HEK293T (cell line): ENCODE results near the gene LMF1.

Experiments used
- CTCF ChIA-PET: fragments of 350-600 bp; formaldehyde crosslinking; extraction: SDS; loops from one replicate; lab custom pipeline; 2021; ENCODE audit warnings: antibody characterized with exemption, inconsistent platforms; lab: Yijun Ruan, JAX
- POLR2A ChIA-PET: fragments of 350-600 bp; formaldehyde crosslinking; extraction: SDS; loops from one replicate; lab custom pipeline; 2020; ENCODE audit warnings: antibody characterized with exemption, inconsistent platforms; lab: Yijun Ruan, JAX
- DNase-seq: peaks from one replicate; pipeline ENCODE4 v3.0.0; 2012; ENCODE audit warnings: mixed read lengths; ENCODE audit errors: extremely low spot score
- ARNT ChIP-seq: fragments of 450-650 bp; IDR thresholded peaks from 2 replicates; pipeline ENCODE4 v1.6.1; 2017; ENCODE audit warnings: mild to moderate bottlenecking
- BHLHE40 ChIP-seq: fragments of 450-650 bp; IDR thresholded peaks from 2 replicates; pipeline ENCODE4 v1.6.1; 2016; ENCODE audit warnings: mild to moderate bottlenecking, moderate library complexity, borderline replicate concordance
- CTBP1 ChIP-seq: fragments of 450-650 bp; IDR thresholded peaks from 2 replicates; pipeline ENCODE4 v1.6.1; 2016; ENCODE audit warnings: borderline replicate concordance
- ELF4 ChIP-seq: fragments of 450-650 bp; IDR thresholded peaks from 2 replicates; pipeline ENCODE4 v1.6.1; 2017; ENCODE audit warnings: antibody characterized with exemption
- FOXA1 ChIP-seq: fragments of 450-650 bp; IDR thresholded peaks from 2 replicates; pipeline ENCODE4 v1.6.1; 2016; ENCODE audit warnings: mild to moderate bottlenecking
- FOXK2 ChIP-seq: fragments of 450-650 bp; IDR thresholded peaks from 2 replicates; pipeline ENCODE4 v1.6.1; 2016; ENCODE audit warnings: mild to moderate bottlenecking
- FOXM1 ChIP-seq: fragments of 450-650 bp; IDR thresholded peaks from 2 replicates; pipeline ENCODE4 v1.6.1; 2017; ENCODE audit warnings: mild to moderate bottlenecking, borderline replicate concordance
- HDGF ChIP-seq: fragments of 450-650 bp; IDR thresholded peaks from 2 replicates; pipeline ENCODE4 v1.6.1; 2017; ENCODE audit warnings: antibody characterized with exemption, borderline replicate concordance
- L3MBTL2 ChIP-seq: fragments of 450-650 bp; conservative IDR thresholded peaks from 2 replicates; pipeline ENCODE4 v1.6.1; 2016; ENCODE audit warnings: mild to moderate bottlenecking
- LEF1 ChIP-seq: fragments of 450-650 bp; IDR thresholded peaks from 2 replicates; pipeline ENCODE4 v1.6.1; 2017; ENCODE audit warnings: mild to moderate bottlenecking, borderline replicate concordance
- NFRKB ChIP-seq: fragments of 450-650 bp; IDR thresholded peaks from 2 replicates; pipeline ENCODE4 v1.6.1; 2016; ENCODE audit warnings: mild to moderate bottlenecking, moderate library complexity
- SP1 ChIP-seq: fragments of 450-650 bp; IDR thresholded peaks from 2 replicates; pipeline ENCODE4 v1.6.1; 2017
- SUZ12 ChIP-seq: fragments of 450-650 bp; IDR thresholded peaks from 2 replicates; pipeline ENCODE4 v1.6.1; 2016; ENCODE audit warnings: mild to moderate bottlenecking
- TARDBP ChIP-seq: fragments of 450-650 bp; IDR thresholded peaks from 2 replicates; pipeline ENCODE4 v1.6.1; 2016
- ZNF384 ChIP-seq: fragments of 450-650 bp; IDR thresholded peaks from 2 replicates; pipeline ENCODE4 v1.6.1; 2016
- TF ChIP-seq, protein P1 (sequence below): fragments of 450-650 bp; IDR thresholded peaks from 2 replicates; pipeline ENCODE4 v1.6.1; 2016

Gene LMF1

DNA sequence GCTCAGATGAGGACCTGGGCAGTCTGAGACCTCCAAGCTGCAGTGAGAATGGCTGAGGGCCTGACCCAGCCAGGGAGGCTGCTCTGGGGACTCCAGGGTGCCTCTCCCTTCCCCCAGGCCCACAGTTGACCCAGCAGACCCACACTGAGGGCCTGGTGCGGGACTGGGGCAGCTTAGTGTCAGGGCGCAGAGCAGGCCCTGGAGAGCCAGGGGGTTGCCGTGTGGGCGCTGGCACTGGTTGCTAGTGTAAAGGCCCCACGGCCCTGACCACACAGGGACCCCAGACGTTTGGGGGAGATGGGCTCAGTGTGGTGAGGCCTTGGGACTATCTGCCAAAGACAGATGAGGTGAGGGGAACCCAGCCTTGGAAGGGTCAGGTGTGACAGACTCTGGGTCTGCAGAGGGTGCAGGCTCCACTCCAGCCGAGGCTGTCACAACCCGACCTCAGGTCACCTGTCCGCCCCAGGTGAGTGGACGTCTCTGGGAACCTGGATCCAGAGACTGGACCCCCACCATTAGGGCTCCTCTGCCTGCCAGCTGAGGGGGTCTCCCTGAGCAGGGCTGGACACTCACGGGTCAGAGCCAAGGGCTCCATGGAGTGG, 119.5 kb downstream of the LMF1 start:
- CTCF ChIA-PET: no interaction called here

DNA sequence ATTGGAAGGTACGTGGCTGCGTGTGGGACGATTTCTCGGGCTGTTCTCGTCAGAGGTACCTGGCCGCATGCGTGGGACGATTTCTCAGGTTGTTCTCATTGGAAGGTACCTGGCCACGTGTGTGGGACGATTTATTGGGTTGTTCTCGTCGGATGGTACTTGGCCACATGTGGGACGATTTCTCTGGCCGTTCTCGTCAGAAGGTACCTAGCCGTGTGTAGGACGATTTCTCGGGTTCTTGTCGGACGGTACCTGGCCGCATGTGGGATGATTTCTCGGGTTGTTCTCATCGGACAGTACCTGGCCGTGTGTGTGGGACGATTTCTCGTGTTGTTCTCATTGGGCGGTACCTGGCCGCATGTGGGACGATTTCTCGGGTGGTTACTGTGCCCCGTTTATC, 120.1 kb downstream of the LMF1 start:
- ChIA-PET POLR2A (no interaction called here), CTCF (no interaction called here)
- no peak for DNase-seq
- TF ChIP-seq LEF1 (no peak), SUZ12 (no peak), BHLHE40 (no peak), L3MBTL2 (0 out of 2 replicates have a peak, but pooled peaks have one; percentile 18), FOXM1 (no peak)

More for the DNA sequence above, 119.5 kb downstream of the LMF1 start:
- no peak for TF ChIP-seq CTBP1
- TF ChIP-seq FOXA1: no peak
- no peak for TF ChIP-seq LEF1
- no peak for TF ChIP-seq ARNT
- TF ChIP-seq BHLHE40: no peak
- no peak for TF ChIP-seq SP1
- TF ChIP-seq FOXK2: no peak
- TF ChIP-seq NFRKB: no peak
- no peak for TF ChIP-seq ZNF384
- no peak for TF ChIP-seq L3MBTL2
- no peak for TF ChIP-seq SUZ12
- no peak for TF ChIP-seq HDGF
- TF ChIP-seq ELF4: no peak
- no peak for TF ChIP-seq TARDBP
- TF ChIP-seq FOXM1: no peak
- TF ChIP-seq, protein P1, sequence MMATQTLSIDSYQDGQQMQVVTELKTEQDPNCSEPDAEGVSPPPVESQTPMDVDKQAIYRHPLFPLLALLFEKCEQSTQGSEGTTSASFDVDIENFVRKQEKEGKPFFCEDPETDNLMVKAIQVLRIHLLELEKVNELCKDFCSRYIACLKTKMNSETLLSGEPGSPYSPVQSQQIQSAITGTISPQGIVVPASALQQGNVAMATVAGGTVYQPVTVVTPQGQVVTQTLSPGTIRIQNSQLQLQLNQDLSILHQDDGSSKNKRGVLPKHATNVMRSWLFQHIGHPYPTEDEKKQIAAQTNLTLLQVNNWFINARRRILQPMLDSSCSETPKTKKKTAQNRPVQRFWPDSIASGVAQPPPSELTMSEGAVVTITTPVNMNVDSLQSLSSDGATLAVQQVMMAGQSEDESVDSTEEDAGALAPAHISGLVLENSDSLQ: no peak
- DNase-seq: no peak
- POLR2A ChIA-PET: no interaction called here

DNA sequence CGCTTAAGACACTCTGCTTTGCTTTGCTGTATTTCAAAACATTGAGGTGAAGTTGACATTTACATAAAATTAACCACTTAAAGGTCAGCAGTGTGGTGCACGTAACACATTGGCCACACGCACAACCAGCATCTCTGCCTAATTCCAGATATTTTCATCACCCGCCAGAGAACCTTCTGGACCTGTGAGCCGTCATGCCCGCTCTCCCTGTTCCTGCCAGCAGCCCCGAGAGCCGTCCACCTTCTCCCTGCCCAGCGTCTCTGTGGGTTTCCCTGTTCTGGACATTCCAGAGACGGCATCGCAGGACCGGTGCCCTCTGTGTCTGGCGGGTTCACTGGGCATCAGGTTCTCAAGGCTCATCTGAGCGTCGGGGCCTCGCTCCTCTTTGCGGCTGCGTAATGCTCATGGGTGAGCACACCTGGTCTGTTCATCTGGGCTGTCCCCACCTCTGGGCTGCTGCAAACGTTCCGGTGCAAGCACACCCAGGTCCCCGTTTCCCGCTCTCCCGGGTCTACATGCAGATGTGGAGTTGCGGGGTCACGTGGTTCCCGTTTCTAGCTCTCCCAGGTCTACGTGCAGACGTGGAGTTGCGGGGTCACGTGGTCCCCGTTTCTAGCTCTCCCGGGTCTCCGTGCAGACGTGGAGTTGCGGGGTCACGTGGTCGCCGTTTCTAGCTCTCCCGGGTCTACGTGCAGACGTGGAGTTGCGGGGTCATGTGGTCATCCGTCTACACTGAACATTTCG, 122.1 kb downstream of the LMF1 start:
- POLR2A ChIA-PET: no interaction called here
- CTCF ChIA-PET: no interaction called here
- no peak for DNase-seq
- TF ChIP-seq SP1: no peak
- no peak for TF ChIP-seq ELF4
- TF ChIP-seq CTBP1: no peak
- no peak for TF ChIP-seq FOXK2

DNA sequence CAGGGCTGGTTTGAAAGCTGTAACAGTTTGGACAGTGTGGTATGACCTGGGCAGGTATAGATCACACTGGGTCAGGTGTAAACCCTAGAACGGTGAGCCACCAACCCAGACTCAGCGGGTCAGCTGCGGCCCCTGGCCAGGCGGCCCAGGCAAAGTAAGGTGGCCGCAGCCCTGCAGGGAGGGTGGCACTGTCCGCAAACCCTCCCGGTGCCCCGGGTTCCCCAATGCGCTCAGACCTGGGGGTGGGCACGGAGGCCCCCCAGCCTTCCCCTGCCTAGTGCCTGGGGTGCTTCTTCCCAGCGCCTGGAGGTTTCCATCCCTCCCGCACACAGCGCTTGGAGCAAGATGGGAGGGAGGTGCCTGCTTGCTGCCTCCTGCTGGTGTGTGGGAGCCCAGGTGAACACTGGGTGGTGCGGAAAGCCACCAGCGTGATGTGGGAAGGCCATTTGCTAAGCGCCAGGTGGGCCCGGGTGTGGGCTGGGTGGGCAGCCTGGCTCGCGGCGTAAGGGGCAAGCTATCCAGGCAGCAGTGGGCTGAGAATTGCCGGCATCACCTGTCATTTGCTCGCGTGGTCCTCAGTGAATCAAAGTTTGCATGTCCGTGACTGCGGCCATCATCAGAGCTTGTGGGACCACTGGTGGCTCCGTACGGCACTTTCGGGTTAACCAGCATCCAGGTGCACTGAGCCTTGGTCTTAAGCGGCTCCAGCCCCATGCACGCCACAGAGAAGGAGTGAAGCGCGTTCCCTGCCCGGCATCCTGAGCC, 122.9 kb downstream of the LMF1 start:
- DNase-seq: no peak
- CTCF ChIA-PET: no interaction called here
- POLR2A ChIA-PET: no interaction called here
- TF ChIP-seq FOXA1: no peak
- TF ChIP-seq, protein P1: no peak
- TF ChIP-seq ELF4: no peak
- TF ChIP-seq SP1: no peak
- TF ChIP-seq NFRKB: no peak
- TF ChIP-seq FOXK2: no peak
- TF ChIP-seq SUZ12: no peak
- no peak for TF ChIP-seq TARDBP
- TF ChIP-seq ARNT: no peak
- TF ChIP-seq HDGF: no peak
- no peak for TF ChIP-seq CTBP1
- no peak for TF ChIP-seq L3MBTL2
- no peak for TF ChIP-seq BHLHE40
- TF ChIP-seq FOXM1: no peak
- TF ChIP-seq ZNF384: no peak
- no peak for TF ChIP-seq LEF1

DNA sequence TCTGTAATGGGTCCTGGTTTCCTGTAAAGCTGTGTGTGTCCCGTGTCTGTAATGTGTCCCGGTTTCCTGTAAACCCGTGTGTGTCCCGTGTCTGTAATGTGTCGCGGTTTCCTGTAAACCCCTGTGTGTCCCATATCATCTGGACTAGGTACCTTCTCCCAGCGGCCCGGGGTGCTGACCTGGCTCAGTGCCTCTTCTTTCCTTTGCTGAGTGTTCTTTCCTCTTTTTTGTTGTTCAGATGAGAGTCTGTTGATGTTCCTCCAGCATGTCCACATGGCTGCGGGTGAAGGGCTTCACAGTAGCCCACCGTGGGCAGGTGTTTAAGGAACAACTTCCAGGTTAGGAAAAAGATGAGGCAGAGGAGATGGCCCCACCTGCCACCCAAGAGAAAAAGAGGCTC, 123.6 kb downstream of the LMF1 start:
- TF ChIP-seq HDGF: no peak
- TF ChIP-seq ARNT: no peak
- TF ChIP-seq TARDBP: no peak
- TF ChIP-seq ZNF384: no peak
- TF ChIP-seq, protein P1: no peak
- no peak for TF ChIP-seq FOXA1
- no peak for TF ChIP-seq FOXM1
- no peak for TF ChIP-seq BHLHE40
- TF ChIP-seq L3MBTL2: no peak
- TF ChIP-seq NFRKB: no peak
- TF ChIP-seq LEF1: no peak
- TF ChIP-seq SP1: no peak
- TF ChIP-seq FOXK2: no peak
- POLR2A ChIA-PET: no interaction called here
- CTCF ChIA-PET: no interaction called here
- DNase-seq: no peak
